ENCODE measurements around the gene AKNAD1.

- peak; percentile 87 for TF ChIP-seq CTCF (IDR thresholded peaks at IDR 0.05; ENCODE audit: borderline replicate concordance, extremely low read depth, low read length, poor library complexity, severe bottlenecking)
- no peak for TF ChIP-seq EZH2 (IDR thresholded peaks at IDR 0.05; ENCODE audit: borderline replicate concordance, low read depth, low read length, severe bottlenecking)
These were observed 28.6 kb downstream of the AKNAD1 start for GRCh38 chr1:108828074-108828961.
